Suprapubic skin (tissue), 3 donors: ENCODE data around the gene PANK1.

Experiments
- POLR2A ChIP-seq, 2 donors: fragments of 450-650 bp; IDR thresholded peaks; one replicate each; pipeline ENCODE4 v1.6.1; 2017; ENCODE audit warnings: antibody characterized with exemption in 2 of 2, mild to moderate bottlenecking in 2 of 2, moderate library complexity in 2 of 2
- TF ChIP-seq, protein P1 (sequence below), 2 donors: fragments of 200-600 bp in 1 of 2; fragments of 450-650 bp in 1 of 2; sonication (generic) in 1 of 2; IDR thresholded peaks; one replicate each; pipeline ENCODE4 v1.5.1; 2016 to 2019; ENCODE audit warnings: antibody characterized with exemption in 2 of 2, mild to moderate bottlenecking in 1 of 2, moderate library complexity in 1 of 2

DNA sequence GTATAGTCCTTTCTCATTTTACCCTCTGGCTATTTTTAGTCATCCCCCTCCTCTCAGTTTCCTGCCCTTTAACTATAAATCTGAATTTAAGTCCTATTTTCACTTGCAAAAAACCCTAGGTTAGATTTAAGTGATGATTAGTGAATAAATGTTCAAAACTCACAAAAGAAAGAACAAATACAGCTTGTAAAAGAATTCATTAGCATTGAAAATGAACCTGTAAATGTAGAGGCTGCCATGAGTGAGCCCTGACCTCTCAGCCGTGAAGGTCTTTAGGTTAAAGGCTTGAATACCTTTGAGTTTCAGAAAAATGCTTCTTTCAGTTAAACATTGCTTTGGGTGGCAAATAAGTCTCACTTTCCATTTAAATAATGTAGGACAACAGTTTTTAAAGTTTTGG lies 107.7 kb downstream of the PANK1 start:
- no peak for TF ChIP-seq POLR2A (IDR thresholded peaks at IDR 0.05)
- TF ChIP-seq, protein P1, sequence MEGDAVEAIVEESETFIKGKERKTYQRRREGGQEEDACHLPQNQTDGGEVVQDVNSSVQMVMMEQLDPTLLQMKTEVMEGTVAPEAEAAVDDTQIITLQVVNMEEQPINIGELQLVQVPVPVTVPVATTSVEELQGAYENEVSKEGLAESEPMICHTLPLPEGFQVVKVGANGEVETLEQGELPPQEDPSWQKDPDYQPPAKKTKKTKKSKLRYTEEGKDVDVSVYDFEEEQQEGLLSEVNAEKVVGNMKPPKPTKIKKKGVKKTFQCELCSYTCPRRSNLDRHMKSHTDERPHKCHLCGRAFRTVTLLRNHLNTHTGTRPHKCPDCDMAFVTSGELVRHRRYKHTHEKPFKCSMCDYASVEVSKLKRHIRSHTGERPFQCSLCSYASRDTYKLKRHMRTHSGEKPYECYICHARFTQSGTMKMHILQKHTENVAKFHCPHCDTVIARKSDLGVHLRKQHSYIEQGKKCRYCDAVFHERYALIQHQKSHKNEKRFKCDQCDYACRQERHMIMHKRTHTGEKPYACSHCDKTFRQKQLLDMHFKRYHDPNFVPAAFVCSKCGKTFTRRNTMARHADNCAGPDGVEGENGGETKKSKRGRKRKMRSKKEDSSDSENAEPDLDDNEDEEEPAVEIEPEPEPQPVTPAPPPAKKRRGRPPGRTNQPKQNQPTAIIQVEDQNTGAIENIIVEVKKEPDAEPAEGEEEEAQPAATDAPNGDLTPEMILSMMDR (IDR thresholded peaks at IDR 0.05), result no peak
